HG02870 (cell line): ENCODE results near the gene ANKRD31.

Experiments
- ATAC-seq: cut with Tn5 transposase; IDR thresholded peaks from one replicate; pipeline ENCODE4 v1.9.1; 2021; ENCODE audit warnings: mild to moderate bottlenecking, moderate library complexity; ENCODE audit not compliant: unreplicated experiment

ANKRD31 gene

DNA sequence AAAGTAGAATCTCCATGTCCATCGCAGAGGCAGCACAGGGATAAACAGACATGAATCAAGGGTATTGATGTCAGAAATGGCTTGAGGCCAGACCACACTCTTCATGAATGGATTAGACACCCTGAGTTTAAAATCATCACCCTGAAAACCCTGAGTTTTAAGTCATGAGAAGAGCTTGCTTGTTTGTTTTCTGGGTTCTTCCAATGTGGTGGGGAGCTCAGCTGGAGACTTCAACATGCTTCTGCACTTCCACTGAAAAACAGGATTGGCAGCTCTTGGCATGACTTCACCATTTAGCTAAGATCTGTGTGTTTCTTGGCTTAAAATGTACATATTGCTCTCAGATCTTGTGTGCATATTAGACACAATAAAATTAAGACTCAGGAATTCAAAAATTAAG lies 194.2 kb downstream of the ANKRD31 start:
- no peak for ATAC-seq

DNA sequence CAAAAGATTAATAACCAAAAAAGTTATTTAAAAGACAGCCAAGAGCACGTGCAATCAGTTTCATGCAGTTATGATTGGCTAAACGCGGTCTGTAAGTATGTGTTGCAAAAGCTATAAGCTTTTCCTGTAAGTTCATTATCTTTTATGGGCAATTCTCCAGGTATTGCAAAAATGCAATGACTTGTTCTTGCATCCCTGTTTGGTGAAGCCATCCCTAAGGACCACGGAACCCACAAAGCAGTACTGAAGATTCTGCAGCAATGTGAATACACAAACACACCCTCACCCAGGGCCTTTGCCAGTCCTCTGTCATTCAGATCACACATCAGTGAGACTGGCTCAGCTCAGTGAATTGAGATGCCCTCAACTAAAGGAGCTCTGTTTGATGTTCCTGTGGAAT lies 195.7 kb downstream of the ANKRD31 start:
- ATAC-seq: no peak

DNA sequence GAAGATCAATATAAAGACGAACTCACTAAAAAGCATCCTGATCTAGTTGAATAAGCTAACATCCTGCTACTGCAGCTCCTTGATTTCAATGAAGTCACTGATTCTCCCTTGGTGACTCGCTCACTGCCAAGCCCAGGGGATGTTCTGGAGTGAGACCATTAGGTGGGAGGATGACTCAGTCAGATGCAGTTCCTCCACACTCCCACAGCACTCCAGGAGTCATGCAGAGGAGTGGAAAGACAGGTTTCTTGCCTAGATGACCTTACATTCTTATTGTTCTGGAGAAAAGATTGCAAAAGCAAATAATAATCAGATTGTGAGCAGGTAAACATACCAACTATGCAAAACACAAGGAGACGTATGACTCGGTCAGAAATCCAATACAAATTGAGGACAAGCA lies 199.6 kb downstream of the ANKRD31 start:
- ATAC-seq: no peak

GRCh38 chr5:75034137-75034739 lies 202.4 kb downstream of the ANKRD31 start:
- ATAC-seq: no peak

GRCh38 chr5:75031366-75031765 lies 205.3 kb downstream of the ANKRD31 start:
- ATAC-seq: no peak

GRCh38 chr5:75028090-75028489 lies 208.6 kb downstream of the ANKRD31 start:
- no peak for ATAC-seq

- ATAC-seq: no peak
Measured at GRCh38 chr5:75023368-75024159, 213.1 kb downstream of the ANKRD31 start.

DNA sequence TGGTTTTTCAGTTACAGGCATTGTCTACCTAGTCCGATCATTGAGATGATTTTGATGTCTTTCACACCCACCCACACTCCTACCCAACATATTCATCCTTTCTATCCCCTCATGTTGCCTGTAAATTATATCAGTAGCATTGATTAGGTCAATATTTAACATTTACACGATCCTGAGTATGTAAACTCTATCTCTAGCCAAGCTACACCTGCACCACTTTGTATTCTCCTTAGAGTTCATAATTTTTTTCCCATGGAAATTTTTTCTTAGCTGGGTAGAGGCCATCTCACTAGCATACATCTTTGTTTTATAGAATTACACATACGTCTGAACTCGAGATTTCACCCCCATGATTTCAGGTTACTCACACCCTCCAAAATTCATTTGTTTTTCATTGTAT lies 214.9 kb downstream of the ANKRD31 start:
- ATAC-seq: no peak

DNA sequence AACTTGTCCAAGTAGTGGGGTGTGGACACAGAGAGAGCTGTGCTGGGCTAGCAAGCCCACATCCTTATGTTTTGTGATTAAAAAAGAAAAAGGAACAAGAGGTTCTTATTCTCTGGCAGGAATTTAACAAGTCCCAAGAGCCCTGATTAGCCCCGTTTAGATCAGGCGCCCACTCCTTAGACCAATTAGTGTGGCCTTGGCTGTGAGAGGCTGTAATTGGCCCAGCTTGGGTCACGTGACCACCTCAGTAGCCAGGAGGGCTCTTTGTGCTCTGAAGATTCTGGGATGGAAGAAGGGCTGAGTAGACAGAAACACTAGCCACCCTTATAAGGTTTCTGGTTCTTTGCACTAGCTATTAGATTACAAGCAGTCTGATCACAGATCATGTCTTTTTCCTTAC lies 215.5 kb downstream of the ANKRD31 start:
- ATAC-seq: no peak

- ATAC-seq: no peak
Measured at GRCh38 chr5:75020016-75020656, 216.5 kb downstream of the ANKRD31 start.

DNA sequence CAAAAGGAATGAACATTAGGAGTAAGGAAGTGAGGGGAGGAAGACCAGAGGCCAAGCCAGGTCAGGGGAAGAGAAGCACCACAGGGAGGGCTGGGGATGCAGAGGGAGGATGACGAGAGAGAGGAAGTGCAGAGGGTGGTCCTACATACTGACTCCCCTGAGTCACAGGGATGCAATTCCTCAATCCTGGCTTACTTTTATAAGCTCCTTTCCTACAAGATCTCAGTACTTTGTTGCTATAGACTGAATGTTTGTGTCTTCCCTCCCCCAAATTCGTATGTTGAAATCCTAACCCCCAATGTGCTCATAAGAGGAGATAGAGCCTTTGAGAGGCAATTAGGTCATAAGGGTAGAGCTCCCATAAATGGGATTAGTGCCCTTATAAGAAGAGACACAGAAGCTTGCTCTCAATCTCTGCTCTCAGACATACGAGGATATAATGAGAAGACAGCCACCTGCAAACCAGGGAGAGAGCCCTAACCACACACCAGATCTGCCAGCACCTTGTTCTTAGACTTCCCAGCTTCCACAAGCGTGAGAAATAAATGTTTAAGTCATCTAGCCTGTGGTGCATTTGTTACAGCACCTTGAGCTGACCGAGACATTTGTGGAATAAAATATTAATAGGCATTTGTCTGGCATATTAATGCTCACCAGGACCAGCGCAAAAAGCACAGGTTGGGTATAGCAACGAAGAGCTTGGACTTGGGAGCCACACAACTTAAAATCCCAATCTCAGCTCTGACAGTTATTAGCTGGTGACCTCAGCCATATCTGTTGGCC lies 217.7 kb downstream of the ANKRD31 start:
- ATAC-seq: no peak
